RWPE1 (cell line): Measurements from ENCODE around the gene SLAMF9.
A peak's percentile ranks its signal among the peaks of the same experiment; 100 is the strongest.

ENCODE experiments used
- CTCF ChIA-PET: fragments of 350-600 bp; sonication (Branson Sonifier 250); formaldehyde crosslinking; extraction: SDS; loops from one replicate; lab custom pipeline; 2021; lab: Yijun Ruan, JAX
- POLR2A ChIA-PET: fragments of 400-600 bp; formaldehyde crosslinking; extraction: SDS; loops from one replicate; lab custom pipeline; 2020; ENCODE audit warnings: antibody characterized with exemption; ENCODE audit not compliant: low non-redundant PET; lab: Yijun Ruan, JAX
- DNase-seq: peaks from one replicate; pipeline ENCODE4 v3.0.0; 2012; ENCODE audit warnings: low spot score
- H3K27ac ChIP-seq: fragments of 450-650 bp; 2 replicates; pipeline ENCODE4 v1.5.1; 2017
- CTCF ChIP-seq: fragments of 450-650 bp; conservative IDR thresholded peaks from 2 replicates; pipeline ENCODE4 v1.5.1; 2017; ENCODE audit warnings: low read depth, mild to moderate bottlenecking

Gene SLAMF9

DNA sequence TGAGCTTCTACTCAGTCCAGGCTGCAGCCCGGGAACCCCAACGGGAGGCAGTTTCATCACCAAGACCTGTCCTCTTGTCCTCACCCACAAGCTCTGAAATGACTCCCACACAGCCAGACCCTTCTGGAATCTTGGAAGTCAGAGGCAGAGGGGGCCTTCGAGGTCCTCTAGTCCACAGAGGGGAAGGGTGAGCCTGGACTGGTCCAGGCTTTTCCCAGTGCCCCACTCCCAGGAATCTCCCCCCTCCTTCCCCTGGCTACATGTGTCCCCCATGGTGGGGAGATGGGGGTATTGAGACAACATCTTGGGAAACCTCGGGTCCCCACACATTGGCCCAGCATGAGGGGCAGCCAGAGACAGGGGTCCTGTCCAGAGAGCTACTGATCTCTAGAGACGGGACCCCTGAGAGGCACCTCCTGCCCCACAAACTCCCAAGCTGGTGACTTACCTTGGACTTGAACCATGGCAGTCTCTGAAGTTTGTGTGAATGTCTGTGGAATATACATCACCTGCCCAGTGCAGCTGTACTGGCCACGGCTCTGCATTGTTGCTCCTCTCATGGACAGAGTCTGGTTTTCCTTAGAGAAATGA lies 19.4 kb upstream of the SLAMF9 start:
- no peak for TF ChIP-seq CTCF
- POLR2A ChIA-PET = no interaction called here
- CTCF ChIA-PET = interaction anchor here (0.6 kb wide), 1 partner anchor 61 kb away, joined by 4 read pairs; no protein-coding TSS in a partner anchor

DNA sequence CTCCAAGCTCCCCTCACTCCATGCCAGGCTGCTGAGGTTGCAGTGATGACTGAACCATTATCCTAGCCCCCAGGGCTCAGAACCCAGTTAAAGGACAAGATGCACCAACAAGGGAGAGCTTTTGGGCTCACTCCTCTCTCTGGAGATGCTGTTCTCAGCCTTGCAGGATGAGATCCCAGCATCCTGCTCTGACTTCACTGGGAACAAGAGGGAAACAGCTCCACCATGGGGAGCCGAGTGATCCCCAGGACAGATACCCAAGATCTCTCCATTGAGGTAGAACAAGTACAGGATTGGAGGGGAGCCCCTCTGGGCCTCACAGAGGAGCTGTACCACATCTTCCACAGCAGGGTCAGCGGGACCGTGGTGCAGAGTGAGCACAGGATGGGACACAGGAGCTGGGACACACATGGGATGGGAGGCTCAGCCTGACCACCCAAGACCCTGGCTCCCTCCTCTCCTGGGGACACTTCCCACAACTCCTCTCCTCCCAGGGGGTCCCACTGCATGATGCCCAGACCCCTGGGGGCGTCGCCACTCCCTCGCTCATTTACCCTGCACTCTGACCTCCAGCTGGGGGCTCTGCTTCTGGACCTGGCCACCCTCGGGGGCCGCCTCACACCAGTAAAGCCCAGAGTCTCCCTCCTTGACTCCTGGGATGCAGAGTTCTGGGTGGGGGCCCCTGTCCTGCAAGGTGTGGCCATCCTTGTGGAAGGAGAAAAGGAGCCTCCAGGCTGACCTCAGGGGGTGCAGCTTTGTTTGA lies 18.6 kb upstream of the SLAMF9 start:
- ChIA-PET POLR2A (no interaction called here), CTCF (interaction anchor here (1.1 kb wide), 1 partner anchor 33 kb away, joined by 4 read pairs; no protein-coding TSS in a partner anchor)
- H3K27ac ChIP-seq = 0 out of 2 replicates have a peak overlapping the region, but pooled peaks have one; percentile 5
- no peak for TF ChIP-seq CTCF
- no peak for DNase-seq

More for the DNA sequence above, 19.4 kb upstream of the SLAMF9 start:
- no peak for DNase-seq
- no peak overlapping the region for H3K27ac ChIP-seq

GRCh38 chr1:159970932-159971342 lies 16.9 kb upstream of the SLAMF9 start:
- no peak for TF ChIP-seq CTCF
- no peak for DNase-seq
- POLR2A ChIA-PET = no interaction called here
- H3K27ac ChIP-seq = no peak overlapping the region
- CTCF ChIA-PET = interaction anchor here (0.9 kb wide), 1 partner anchor 25 kb away, joined by 4 read pairs; no protein-coding TSS in a partner anchor

DNA sequence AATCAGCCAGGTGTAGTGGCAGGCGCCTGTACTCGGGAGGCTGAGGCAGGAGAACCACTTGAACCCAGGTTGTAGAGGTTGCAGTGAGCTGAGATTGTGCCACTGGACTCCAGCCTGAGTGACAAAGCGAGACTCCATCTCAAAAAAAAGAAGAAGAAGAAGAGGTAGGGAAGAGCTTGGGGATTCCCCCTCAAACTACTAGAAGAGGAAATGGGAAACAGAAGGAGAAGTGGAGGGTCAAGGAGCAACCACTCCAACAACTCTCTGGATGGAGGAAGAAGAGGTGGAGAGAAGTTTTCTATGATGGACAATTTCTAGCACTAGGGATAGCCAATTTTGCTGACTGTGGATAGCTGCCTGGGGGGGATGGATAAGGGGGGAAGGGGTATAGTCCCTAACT lies 14.9 kb upstream of the SLAMF9 start:
- no peak for DNase-seq
- TF ChIP-seq CTCF = no peak
- CTCF ChIA-PET = interaction anchor here (0.7 to 1.2 kb wide), 2 partner anchors 38 to 39 kb away, joined by 4 read pairs; no protein-coding TSS in a partner anchor
- POLR2A ChIA-PET = no interaction called here
- H3K27ac ChIP-seq = no peak overlapping the region

DNA sequence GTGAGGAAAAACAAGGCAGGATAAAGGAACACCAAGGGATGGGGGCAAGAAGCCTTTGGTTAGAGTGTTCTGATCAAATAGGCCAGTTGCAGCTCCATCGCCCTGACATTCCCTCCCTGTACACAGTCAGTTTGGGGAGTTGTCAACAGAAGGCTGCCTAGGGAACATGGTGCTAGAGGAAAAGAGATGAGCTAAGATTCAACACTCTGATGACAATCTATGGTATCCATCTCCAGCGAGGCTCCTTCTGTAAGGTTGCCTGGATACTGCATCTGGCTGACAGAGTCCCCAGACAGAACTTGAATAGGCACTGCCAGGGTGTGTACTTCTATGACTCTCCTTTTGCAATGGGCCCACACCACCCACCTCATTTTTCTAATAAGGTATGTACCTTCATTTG lies 11.2 kb upstream of the SLAMF9 start:
- no peak overlapping the region for H3K27ac ChIP-seq
- ChIA-PET POLR2A (no interaction called here), CTCF (no interaction called here)
- DNase-seq = no peak
- TF ChIP-seq CTCF = no peak

GRCh38 chr1:159964144-159964543 lies 10.1 kb upstream of the SLAMF9 start:
- TF ChIP-seq CTCF = no peak
- ChIA-PET POLR2A (no interaction called here), CTCF (interaction anchor here (0.8 to 0.9 kb wide), 2 partner anchors 13 to 165 kb away, joined by 4 read pairs; no protein-coding TSS in a partner anchor)
- no peak overlapping the region for H3K27ac ChIP-seq
- DNase-seq = no peak
